Measurements from ENCODE around the gene LRRTM3.

Gene LRRTM3

DNA sequence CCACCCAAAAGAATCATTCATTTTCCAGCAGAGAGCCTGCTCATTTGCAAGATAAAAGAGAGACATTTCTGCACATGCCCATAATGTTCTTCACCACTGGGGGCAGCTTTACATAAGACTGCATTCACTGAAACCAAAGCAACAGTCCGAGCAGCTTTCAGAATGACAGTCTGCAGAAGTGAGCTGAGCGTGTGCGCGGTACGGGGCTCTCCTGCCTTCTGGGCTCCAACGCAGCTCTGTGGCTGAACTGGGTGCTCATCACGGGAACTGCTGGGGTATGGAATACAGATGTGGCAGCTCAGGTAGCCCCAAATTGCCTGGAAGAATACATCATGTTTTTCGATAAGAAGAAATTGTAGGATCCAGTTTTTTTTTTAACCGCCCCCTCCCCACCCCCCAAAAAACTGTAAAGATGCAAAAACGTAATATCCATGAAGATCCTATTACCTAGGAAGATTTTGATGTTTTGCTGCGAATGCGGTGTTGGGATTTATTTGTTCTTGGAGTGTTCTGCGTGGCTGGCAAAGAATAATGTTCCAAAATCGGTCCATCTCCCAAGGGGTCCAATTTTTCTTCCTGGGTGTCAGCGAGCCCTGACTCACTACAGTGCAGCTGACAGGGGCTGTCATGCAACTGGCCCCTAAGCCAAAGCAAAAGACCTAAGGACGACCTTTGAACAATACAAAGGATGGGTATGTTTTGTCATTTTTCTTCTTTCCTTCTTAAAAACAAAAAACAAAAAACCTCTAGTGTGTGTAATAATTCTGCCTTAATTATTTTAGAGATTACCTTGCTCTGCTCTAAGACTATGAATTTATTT is at the start of gene LRRTM3:
TSS of gene LRRTM3 (plus strand) at position 141 of the 820 bp plus-strand sequence.
- DNase-seq, result no peak

GRCh38 chr10:66877361-66877760 is 48.5 kb upstream of the LRRTM3 start:
- DNase-seq, result no peak

DNA sequence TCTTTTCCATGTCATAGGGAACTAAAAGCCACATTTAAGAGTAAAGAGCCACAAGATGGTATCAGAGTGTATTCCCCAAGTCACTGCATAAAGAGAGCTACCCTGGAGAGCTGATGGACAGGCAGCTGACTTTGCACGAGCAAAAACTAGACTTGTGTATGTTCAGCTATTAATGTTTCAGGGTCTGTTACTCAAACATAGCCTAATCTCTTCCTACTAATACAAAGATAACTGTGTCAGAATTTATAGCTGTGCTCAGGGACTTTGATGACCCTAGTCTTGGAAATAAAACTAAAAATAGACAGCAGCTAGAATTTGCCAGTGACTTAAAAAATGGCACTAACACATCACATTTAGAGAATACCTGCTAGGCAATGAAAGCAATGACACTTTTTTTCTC is 45.5 kb upstream of the LRRTM3 start:
- no peak for DNase-seq

- no peak for DNase-seq
Measured at GRCh38 chr10:66880826-66881225, 45.0 kb upstream of the LRRTM3 start.

- DNase-seq, result no peak
Measured at GRCh38 chr10:66881814-66882213, 44.0 kb upstream of the LRRTM3 start.

GRCh38 chr10:66882271-66882670 is 43.6 kb upstream of the LRRTM3 start:
- no peak for DNase-seq

DNA sequence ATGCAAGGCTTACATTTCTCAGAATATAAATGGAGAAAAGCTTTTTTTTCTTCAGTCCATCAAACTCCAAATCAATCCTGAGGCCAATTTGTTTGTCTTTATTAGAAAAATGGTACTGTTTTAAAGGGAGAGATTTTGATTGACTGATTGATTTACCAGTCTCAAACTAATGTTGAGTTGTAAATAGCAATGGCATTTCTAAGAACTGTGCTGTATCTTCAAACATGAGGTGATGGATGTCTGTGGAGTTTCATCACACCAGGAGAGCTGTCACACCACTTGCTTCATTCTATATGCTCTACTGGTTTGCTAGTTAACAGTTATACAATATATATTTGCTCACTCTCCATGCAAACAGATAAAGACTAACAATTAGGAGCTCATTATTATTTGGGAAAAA is 39.0 kb upstream of the LRRTM3 start:
- no peak for DNase-seq

- DNase-seq, result no peak
Measured at GRCh38 chr10:66888237-66888636, 37.6 kb upstream of the LRRTM3 start.

DNA sequence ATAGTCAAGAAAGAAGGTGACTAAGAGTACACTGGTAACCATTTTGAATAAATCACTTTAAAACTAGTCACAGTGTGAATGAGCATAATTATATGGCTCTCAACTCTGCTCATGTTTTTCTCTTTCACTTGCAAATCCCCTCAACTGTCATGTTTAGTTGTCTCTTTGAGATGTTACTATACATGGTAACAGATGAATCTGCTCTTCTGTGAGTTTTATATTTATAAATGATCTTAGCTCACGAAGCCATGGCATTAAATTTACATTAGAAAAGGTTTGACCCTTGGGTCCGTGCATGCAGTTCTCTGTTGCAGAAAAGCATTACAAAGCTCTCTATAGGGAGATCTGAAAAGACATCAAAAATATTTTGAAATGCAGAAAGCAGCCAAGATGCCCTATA is 33.0 kb upstream of the LRRTM3 start:
- DNase-seq, result no peak

GRCh38 chr10:66910671-66911070 is 15.2 kb upstream of the LRRTM3 start:
- no peak for DNase-seq

DNA sequence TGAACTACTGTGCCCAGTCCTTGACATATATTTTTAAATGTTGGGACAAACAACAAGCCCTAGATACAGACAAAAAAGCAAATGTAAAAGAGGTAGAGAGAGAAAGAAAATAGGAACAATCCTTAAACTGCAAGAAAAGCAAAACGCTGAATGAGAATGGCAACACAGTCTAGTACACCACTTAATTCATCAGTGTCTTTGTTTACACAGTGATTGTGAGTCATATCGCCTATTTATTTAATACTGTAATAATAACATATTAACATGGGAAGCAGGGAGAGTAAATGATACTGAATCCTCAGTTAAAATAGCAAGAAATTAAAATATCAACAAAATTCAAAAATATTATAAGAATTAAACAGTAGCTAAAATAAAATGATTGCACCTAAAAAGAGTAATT is 9.8 kb upstream of the LRRTM3 start:
- DNase-seq, result no peak

DNA sequence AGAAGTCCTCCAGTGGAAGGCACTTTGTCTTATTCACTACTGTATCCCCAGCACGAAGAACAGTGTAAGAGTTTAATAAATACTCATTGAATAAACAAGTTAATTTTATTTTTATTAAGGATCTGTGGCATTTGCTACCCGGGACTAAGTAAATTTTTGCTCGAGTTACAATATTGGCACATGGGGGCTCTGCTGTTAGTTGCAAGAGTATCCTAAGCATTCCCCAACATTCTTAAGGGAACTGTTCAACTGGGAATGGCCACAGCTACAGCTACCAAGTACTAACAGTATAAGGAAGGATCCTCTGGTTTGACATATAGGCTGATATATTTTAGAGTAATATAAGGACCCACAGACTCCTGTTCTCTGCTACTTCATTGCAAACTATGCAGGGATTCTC is 8.7 kb upstream of the LRRTM3 start:
- no peak for DNase-seq

- DNase-seq, result no peak
Measured at GRCh38 chr10:66919248-66919647, 6.6 kb upstream of the LRRTM3 start.

DNA sequence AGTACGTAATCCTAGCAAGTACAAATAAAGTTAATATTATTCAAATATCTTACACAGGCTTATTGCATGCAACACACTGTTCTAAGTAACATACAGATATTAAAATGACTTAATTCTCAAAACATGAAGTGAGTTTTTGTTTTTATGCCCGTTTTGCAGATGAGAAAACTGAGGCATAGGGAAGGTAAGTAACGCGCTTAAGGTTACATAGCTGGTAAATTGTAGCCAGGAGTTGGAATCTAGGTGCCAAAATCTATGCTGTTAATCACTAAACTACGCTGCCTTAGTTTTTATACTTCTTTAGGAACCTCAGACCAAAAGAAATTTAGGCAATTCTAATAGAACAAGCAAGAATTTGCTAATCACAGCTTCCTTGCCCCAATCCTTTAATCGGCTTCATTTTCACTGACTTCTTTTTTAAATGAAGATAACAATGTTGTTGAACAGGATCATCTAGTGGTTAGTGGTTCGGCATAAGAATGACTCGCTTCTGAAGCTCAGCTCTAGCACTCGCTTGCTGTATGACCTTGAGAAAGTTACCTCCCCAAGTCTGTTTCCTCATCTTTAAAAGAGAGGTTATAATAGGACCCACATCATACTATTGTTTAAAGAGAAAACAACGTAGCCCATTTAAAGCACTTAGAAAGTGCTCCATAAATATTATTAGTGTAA is 1.0 kb upstream of the LRRTM3 start:
- no peak for DNase-seq

- DNase-seq, result no peak
Measured at GRCh38 chr10:66925373-66925772, 463 bp upstream of the LRRTM3 start.

DNA sequence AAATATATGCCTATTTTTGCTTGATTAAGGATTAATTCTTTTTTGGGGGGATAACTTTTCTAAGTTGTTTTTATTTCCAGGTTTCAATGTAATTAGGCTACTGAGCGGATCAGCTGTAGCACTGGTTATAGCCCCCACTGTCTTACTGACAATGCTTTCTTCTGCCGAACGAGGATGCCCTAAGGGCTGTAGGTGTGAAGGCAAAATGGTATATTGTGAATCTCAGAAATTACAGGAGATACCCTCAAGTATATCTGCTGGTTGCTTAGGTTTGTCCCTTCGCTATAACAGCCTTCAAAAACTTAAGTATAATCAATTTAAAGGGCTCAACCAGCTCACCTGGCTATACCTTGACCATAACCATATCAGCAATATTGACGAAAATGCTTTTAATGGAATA is 1.0 kb downstream of the LRRTM3 start:
- DNase-seq, result no peak

DNA sequence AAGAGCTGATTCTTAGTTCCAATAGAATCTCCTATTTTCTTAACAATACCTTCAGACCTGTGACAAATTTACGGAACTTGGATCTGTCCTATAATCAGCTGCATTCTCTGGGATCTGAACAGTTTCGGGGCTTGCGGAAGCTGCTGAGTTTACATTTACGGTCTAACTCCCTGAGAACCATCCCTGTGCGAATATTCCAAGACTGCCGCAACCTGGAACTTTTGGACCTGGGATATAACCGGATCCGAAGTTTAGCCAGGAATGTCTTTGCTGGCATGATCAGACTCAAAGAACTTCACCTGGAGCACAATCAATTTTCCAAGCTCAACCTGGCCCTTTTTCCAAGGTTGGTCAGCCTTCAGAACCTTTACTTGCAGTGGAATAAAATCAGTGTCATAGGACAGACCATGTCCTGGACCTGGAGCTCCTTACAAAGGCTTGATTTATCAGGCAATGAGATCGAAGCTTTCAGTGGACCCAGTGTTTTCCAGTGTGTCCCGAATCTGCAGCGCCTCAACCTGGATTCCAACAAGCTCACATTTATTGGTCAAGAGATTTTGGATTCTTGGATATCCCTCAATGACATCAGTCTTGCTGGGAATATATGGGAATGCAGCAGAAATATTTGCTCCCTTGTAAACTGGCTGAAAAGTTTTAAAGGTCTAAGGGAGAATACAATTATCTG is 1.6 kb downstream of the LRRTM3 start:
- no peak for DNase-seq

GRCh38 chr10:66927971-66928770 is 2.3 kb downstream of the LRRTM3 start:
- DNase-seq, result no peak

DNA sequence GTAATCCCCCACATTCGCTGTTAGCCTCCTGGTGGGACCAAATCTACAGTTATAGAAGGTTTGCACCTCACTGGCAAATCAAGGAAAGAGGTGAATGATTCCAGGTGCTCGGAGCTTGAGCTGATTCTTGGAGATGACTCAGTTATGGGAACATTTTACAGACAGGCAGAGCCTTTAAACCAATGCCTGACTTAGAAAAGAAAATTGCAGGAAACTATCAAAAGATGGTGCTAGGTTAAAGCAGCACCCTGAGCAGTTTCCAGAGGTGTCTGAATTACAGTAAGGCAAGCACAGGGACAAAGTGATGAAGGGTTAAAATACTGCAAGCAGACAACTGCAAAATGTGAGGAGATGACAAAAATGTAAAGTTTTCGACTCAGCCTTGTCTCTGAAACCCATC is 2.9 kb downstream of the LRRTM3 start:
- DNase-seq, result no peak

DNA sequence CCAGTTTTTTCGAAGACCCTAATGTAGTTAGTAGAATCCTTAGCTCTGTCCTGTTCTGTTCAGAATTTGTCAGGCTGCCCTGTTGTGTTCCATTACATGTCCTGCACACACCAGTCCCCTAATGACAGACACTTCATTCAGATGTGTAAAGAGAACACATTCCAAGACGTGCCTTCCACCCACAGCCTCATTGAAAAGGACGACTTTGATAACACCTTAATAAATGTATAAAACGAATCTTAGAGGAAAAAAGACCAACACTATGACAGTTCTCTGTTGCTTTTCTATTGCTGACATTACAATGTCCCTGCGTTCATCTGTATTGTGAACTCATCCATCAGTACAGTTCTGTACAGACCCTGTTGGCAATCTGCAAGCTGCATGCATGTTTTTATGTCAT is 3.5 kb downstream of the LRRTM3 start:
- no peak for DNase-seq

DNA sequence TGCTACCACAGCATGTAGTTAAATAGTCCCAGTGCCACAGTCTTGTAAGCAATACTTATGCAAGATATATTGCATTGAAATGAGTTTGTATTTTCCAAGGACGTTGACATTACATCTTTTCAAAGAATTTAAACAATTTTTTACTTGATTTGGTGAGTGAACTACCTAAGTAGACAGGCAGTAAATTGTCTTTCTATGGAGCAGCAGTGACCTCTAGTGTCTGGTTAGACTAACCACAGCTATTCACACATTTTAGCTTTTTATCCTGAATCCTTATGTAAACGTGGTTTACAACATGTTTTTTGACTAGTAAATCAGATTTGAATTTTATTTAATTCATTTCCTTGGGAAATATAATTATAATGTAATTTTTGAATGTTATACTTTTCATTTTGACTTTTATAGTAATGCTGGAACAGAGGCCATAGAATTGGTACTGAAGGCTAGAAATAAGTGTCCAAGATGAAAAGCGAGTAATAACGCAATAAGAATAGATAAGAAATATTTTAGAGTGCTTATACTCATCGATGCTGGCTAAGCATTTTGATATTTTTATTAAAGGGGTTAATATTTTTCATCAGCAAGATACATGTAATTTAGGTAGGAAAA is 5.6 kb downstream of the LRRTM3 start:
- no peak for DNase-seq

- no peak for DNase-seq
Measured at GRCh38 chr10:66931949-66932343, 6.1 kb downstream of the LRRTM3 start.

- DNase-seq, result no peak
Measured at GRCh38 chr10:66934711-66935110, 8.9 kb downstream of the LRRTM3 start.
